ENCODE results near the gene KRTAP12-4.
"Not testable (repeated sequence)": the region's sequence is repeated elsewhere in the genome, so short reads cannot be mapped to it uniquely, and the experiment has no call there.

Gene KRTAP12-4

DNA sequence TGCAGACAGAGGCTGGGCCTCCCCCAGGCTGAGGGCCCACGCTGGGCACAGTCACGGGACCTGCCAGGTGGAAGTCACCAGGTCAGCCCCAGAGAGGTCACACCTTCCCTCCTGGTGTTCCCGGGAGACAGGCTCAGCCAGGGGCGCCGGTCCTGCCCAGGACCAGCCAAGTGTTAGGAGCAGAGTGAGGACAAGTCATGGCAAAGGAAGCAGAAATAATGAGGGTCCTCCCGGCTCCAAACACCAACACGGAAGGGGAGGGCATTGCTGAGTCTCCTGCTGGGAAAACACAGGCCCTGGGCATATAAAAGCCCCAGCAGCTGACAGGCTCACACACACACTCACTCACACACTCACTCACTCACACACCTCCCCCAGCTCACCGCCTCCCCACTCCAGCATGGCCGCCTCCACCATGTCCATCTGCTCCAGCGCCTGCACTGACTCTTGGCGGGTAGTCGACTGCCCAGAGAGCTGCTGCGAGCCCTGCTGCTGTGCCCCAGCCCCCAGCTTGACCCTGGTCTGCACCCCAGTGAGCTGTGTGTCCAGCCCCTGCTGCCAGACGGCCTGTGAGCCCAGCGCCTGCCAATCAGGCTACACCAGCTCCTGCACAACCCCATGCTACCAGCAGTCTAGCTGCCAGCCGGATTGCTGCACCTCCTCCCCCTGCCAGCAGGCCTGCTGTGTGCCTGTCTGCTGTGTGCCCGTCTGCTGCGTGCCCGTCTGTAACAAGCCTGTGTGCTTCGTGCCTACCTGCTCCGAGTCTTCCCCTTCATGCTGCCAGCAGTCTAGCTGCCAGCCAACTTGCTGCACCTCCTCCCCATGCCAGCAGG is 17.2 kb downstream of the KRTAP12-4 start, which contains the start of gene KRTAP10-10:
TSS of gene KRTAP10-10 (plus strand) at position 339 of the 833 bp plus-strand sequence. CDS start at position 401, 62 bp downstream.
- H3K4me3 ChIP-seq (ENCODE audit: low read depth, low read length) = no peak within 1 kb of the TSS

DNA sequence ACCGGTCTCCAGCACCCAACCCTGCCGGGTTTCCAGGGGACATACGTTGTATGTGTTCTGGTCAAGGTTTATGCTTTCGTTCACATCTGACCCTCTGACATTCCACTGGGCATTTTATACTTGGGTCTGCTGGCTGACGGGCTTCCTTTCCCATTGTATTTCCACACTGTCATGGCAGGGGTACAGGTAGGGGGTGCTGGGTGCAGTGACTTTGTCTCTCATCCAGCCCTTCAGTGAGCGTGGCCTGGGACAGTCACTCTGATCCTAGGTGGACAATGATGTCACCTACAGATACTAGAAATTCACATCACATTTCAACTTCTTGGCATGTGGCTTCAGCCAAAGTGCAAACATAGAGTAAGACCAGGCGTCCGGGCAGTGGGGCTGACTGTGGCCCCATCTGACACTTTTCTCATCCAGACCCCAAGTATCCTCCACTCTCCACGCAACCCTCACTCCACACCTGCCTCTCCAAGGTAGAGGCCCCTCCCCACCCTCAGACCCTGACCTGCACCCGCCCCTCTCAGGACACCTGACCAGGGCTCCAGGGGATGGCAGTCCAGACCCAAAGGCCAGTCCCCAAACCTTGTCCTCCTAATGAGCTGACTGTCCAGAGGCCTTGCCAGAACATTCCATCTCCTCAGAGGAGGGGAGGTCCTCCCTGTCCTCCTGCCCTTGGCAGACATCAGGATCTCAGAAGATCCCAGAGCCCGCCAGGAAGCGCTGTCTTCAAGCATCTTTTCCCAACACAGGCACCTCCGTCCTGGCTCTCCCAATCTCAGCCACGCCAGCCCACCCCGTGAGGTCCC is 18.0 kb downstream of the KRTAP12-4 start:
- H3K4me3 ChIP-seq (ENCODE audit: low read depth, low read length) = no peak overlapping the region

DNA sequence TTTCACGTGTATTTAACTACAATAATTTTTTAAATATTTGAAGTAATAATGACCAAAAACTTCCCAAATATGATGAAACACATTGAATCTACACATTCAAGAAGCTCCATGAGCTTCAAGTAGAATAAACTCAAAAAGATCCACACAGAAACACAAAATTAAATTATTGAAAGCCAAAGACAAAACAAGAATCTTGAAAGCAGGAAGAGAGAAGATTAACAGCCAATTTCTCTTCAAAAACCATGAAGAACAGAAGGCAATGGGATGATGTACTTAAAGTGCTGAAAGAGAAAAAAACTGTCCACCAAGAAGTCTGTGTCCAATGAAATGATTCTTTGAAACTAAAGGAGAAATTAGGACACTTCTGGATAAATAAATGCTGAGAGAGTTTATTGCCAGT is 22.4 kb downstream of the KRTAP12-4 start:
- no peak overlapping the region for H3K4me3 ChIP-seq (ENCODE audit: low read depth, low read length)

DNA sequence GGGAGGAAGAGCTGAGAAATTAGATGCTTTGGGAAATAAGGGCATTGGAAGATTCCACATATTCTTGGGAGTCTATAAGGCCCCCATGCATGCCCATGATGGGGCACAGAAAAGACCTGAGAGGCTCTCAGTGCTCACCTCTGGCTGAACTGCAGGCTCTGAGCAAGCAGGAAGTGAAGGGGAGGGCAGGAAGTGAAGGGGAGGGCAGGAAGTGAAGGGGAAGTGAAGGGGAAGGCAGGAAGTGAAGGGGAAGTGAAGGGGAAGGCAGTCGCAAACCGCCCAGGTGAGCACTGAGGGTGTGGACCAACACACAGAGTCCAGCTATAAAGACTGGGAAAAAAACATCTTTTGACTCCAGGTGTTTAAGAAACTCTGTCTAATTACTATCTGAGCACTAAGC is 24.0 kb downstream of the KRTAP12-4 start:
- no peak overlapping the region for H3K4me3 ChIP-seq (ENCODE audit: low read depth, low read length)

DNA sequence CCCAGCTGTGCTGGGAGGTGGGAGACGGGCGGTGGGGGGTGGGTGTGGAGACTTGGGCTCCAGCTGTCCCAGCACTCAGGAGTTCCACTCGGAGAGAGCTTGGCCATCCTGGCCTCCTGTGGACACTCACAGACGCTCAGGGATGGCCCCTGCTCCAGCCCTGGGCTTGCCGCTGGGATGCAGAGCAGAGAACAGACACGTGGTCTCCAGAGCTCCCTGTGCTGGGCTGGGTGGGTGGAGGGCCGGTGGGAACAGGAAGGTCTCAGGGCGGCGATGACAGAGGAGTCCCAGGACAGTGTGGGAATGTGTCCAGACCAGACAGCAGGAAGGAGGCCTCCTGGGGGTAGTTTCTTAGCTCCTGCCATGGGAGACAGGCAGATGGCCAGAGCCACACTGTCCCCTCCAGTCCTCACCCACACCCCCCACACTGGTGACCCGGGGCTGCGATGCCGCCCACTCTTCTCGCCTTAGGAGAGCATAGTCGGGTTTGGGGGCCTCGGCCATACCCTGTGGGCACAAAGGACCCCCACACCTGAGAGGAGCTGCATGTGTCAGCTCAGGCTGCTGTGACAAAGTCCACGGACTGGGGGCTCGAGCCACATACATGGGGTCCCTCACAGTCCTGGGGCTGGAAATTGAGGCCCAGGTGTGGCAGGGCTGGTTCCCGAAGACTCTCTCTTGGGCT is 25.6 kb downstream of the KRTAP12-4 start:
- H3K4me3 ChIP-seq (ENCODE audit: low read depth, low read length) = no peak overlapping the region

DNA sequence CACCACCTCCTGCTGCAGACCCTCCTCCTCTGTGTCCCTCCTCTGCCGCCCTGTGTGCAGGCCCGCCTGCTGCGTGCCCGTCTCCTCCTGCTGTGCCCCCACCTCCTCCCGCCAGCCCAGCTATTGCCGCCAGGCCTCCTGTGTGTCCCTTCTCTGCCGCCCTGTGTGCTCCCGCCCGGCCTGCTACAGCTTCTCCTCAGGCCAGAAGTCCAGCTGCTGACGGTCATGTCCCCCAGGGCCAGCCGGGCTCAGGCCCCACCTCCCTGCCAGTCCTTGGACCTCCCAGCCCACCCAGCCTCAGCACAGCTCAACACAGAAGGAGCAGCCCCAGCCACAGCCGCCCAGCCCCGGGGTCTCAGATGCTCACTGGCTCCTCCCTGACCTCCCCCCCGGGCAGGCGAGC is 26.6 kb downstream of the KRTAP12-4 start:
- not testable (repeated sequence) for H3K4me3 ChIP-seq (ENCODE audit: low read depth, low read length)

DNA sequence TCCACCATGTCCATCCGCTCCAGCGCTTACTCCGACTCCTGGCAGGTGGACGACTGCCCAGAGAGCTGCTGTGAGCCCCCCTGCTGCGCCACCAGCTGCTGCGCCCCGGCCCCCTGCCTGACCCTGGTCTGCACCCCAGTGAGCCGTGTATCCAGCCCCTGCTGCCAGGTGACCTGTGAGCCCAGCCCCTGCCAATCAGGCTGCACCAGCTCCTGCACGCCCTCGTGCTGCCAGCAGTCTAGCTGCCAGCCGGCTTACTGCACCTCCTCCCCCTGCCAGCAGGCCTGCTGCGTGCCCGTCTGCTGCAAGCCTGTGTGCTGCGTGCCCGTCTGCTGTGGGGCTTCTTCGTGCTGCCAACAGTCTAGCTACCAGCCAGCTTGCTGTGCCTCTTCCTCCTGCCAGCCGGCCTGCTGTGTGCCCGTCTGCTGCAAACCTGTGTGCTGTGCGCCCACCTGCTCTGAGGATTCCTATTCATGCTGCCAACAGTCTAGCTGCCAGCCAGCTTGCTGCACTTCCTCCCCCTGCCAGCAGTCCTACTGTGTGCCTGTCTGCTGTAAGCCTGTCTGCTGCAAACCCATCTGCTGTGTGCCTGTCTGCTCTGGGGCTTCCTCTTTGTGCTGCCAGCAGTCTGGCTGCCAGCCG is 27.2 kb downstream of the KRTAP12-4 start:
- H3K4me3 ChIP-seq (ENCODE audit: low read depth, low read length) = not testable (repeated sequence)

DNA sequence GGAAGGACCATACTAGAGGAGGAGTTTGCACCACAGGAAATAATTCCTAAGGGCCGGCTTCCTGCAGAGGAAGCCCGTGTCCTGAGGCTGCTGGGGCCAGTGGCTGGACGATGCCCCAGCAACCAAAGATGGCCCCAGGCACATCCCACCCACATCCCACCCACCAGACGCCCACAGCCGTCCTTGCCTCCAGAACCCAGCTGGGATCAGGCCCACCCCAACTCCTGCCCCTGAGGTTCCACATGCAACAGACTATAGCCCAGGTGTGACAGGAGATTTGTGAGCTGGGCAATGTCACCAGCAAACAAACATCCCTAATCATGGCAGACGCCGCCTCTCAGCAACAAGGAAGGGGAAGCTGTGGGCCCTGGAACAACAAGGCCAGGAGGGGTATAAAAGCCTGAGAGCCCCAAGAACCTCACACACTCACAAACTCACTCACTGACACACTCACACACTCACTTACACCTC is 27.8 kb downstream of the KRTAP12-4 start, which contains the start of gene KRTAP10-9:
TSS of gene KRTAP10-9 (plus strand) at position 421 of the 471 bp plus-strand sequence. CDS start 79 bp downstream, outside the sequence.
- no peak within 1 kb of the TSS for H3K4me3 ChIP-seq (ENCODE audit: low read depth, low read length)

DNA sequence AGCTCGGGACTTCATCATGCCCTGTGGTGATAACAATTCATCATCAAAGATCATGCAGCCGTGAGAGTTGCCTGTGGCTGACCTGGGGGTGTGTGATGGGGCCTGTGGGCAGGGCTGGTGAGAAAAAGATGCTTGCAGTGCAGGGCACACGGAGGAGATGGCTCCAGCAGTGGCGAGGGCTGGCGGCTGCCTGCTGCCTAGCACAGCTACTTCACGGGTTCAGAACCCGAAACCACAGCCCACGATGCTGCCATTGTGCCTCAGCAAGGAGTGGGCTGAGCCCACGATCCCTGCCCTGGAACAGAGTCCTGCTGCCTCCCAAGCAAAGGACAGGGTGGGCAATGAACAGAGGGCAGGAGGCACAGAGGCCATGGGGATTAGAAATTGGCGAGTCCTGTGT is 28.2 kb downstream of the KRTAP12-4 start:
- H3K4me3 ChIP-seq (ENCODE audit: low read depth, low read length) = no peak overlapping the region

DNA sequence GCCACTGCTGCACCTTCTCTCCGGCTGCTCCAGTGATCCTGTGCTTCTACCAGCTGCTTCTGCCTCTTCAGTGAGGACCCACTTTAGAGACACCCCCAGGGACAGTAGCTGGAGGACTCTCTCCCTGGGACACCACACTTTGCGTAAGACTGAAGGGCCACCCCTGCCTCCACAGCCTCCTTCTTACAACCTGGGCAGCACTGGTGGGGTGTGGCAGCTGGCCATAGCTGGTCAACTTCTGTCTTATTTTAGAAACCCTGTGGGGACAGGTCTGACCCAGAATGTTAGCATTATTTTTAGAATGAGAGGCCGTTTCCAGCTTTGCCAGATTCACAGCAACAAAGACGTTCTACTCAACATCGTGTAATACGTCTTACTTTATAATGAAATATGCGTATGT is 28.7 kb downstream of the KRTAP12-4 start:
- no peak overlapping the region for H3K4me3 ChIP-seq (ENCODE audit: low read depth, low read length)

DNA sequence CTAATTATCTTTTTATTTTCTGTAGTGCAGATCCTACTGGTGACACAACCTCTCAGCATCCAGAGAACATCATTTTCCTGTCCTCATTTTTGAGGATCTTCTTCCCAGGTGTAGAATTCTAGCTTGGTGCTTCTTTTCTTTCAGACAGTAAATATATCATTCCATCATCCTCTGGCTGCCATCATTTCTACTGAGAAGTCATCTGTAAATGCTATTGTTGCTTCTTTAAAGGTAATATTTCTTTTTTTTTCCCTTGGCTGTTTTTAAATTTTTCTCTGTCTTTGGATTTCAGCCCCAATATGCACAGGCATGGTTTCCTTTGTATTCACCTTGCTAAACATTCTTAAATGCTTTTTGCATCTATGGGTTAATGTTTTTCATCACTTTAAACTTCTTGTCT is 30.9 kb downstream of the KRTAP12-4 start:
- no peak overlapping the region for H3K4me3 ChIP-seq (ENCODE audit: low read depth, low read length)

DNA sequence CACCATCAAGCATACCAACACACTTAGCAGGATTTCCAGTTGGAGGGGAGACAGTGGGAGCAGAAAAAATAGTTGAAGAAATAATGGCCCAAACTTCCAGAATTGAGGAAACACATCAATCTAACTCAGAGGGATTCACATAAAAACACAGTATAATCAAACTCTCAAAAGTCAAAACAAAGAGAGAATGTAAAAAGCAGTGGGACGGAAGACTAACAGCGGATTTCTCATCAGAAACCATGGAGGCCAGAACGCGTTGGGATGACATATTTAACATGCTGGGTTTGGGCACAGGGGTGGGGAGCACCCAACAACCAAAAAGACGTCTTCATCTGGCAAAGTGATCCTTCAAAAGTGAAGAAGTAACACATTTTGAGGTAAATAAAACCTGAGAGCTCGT is 34.6 kb downstream of the KRTAP12-4 start:
- H3K4me3 ChIP-seq (ENCODE audit: low read depth, low read length) = no peak overlapping the region

DNA sequence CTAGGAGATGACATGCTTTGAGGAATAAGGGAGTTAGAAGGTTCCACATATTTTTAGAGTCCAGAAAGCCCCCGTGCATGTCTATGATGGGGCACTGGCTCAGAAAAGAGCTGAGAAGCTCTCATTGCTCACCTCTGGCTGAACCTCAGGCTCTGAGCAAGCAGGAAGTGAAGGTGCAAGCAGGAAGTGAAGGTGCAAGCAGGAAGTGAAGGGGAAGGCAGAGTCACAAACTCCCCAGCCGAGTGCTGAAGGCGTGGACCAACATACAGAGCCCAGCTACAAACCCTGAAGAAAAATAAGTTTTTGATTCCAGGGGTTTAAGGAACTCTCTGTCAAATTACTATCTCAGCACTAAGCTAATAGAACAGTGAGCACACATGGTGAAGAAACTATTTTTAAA is 35.5 kb downstream of the KRTAP12-4 start:
- H3K4me3 ChIP-seq (ENCODE audit: low read depth, low read length) = no peak overlapping the region

DNA sequence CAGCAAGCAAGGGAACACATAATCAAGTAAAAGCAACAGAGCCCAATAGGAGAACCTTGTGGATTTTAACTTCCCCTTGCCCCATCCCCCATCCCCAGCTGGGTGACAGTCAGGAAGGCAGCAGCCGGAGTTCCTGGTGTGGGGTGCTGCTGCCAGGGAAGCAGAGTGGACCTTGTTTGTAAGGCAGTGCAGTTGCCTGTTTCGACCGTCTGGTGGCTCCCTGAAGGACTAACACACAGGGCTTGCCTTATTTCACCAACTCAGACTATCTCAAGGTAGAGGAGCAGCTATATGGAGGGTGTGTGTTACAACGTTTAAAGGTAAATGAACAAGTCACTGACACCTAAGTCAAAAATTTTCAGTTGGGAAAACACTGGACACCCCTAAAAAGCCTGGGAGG is 36.0 kb downstream of the KRTAP12-4 start:
- no peak overlapping the region for H3K4me3 ChIP-seq (ENCODE audit: low read depth, low read length)

DNA sequence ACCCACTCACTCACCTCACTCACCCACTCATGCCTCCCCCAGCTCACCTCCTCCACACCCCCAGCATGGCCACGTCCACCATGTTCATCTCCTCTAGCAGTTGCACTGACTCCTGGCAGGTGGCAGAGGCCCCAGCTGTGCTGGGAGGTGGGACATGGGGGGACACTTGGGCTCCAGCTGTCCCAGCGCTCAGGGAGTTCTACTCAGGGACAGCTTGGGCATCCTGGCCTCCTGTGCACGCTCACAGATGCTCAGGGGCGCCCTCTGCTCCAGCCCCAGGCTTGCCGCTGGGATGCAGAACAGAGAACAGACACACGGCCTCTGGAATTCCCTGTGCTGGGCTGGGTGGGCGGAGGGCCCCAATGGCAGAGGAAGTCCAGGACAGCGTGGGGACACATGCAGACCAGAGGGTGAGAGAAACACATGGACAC is 37.4 kb downstream of the KRTAP12-4 start:
- H3K4me3 ChIP-seq (ENCODE audit: low read depth, low read length) = no peak overlapping the region

DNA sequence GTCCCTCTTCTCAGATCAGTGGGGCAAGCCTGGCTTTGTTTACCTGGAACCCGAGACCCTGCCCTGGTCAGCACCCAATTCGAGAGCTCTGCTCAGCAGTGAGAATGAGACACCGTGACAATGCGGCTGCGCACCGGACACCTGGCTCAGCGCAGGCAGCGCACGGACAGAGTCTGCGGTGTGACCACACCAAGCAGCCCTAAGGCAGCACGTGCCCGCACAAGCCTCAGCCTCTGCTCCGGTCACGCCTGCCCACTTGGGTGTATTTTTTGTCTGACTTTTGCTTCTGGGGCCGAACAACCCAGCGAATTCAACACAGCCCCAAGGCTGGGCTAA is 37.9 kb downstream of the KRTAP12-4 start:
- no peak overlapping the region for H3K4me3 ChIP-seq (ENCODE audit: low read depth, low read length)

DNA sequence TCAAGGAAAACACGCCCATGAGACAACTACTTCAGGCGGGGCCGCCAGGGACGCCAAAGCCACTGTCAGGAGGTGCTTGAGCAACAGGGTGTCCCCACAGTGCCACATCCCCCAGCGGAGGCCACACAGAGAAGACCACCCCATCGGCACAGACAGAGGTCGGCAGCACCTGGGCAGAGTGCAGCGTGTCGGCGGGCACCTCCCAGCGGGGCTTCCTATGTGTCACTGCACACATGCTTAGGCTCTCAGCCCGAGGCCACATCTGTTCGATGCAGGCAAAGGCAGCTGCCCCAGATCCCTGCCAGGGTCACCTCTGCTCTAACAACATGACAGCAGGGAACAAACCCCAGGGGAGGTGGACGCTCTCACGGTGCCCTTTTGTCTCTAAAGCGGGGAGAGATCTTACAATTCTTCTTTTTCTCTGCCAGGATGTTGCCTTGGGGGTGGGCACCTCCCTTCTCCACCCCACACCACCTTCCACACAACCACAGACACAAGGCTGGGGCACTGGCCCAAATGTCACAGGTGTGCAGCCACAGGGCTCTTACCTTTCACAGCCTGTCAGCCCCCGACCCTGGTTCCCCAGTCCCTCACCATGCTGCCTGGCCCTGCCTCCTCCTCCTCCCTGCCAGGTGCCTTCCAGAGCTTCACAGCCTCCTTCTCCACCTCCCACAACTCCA is 38.4 kb downstream of the KRTAP12-4 start:
- H3K4me3 ChIP-seq (ENCODE audit: low read depth, low read length) = no peak overlapping the region

DNA sequence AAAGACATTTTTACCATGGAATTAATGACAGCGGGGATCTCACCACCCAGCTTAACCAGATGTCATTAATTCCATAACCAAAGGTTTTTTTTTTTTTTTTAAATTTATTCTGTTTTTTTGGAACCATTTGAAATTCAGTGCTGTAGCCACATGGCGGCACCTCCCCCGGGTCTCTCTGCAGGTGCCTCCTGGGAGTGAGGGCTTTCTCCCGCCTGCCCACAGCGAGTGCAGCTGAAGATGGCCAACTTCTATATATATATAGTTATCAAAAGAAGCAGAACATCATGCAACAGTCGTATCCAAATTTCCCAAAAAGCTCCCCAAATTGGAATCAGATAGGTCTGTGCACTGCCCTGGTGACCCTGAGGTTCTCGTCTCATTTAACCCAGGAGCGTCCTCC is 39.0 kb downstream of the KRTAP12-4 start:
- no peak overlapping the region for H3K4me3 ChIP-seq (ENCODE audit: low read depth, low read length)

DNA sequence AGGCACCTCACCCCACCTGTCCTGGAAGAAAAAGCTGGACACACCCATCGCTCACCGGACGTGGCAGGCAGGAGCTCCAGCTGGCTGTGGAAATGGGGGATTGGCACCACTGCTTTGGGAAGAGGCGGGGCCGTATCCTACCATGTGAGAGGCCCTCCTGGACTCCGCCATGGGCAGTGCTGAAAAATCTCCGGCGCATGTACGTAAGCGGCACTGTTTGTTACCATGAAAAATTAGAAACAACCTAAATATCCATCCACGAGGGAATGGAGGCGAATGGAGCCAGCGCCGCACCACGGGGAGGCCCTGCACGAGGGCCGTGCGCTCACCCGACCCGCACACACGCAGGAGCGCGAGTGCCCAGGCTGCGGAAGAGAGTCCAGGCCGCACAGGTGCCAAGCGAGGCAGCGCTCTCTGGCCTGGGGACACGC is 39.5 kb downstream of the KRTAP12-4 start:
- H3K4me3 ChIP-seq (ENCODE audit: low read depth, low read length) = no peak overlapping the region

DNA sequence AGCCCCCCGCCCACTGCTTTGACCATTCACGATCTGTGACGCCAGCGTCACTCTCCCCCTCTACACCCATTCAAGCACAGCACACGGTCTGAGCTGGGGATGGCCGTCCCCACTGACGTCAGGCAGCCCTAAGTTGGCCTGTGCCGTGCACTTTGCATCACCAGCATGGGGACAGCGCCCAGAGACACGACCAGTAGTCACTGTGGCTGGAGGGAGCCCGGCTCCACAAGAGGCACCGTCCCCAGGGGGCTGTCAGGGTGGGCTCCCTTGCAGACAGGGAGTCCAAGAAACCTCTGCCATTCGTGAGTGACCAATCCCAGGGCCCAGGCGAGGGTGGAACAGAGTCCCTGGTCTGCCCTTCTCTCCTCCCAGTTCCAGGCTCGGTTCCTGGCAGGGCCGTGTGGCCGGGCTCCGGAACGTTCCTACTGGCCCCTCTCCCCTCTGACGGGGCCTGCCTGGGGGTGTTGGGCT is 40.3 kb downstream of the KRTAP12-4 start:
- no peak overlapping the region for H3K4me3 ChIP-seq (ENCODE audit: low read depth, low read length)

Measured in iPS-11a (cell line).